IMR-90 (cell line): Measurements from ENCODE around the gene GBE1. TPM values are rescaled to one million over a fixed set of nuclear protein-coding genes. Genes with fewer than 3 reads are reported as not detected.
A peak's percentile ranks its signal among the peaks of the same experiment; 100 is the strongest.

Source experiments
- ATAC-seq: fragments of 200-7000 bp; cut with Tn5 transposase; 2 replicates; pipeline ENCODE4 v1.9.1; 2020; ENCODE audit warnings: low read depth, mild to moderate bottlenecking, moderate library complexity
- BruUV-seq: library from RNA; stranded (reverse); fragments of 400-500 nt; replicated peaks from 2 replicates; lab custom pipeline; 2021; lab: Mats Ljungman, UMichigan
- CTCF ChIA-PET: fragments of 300-600 bp; formaldehyde crosslinking; extraction: SDS; loops from one replicate; lab custom pipeline; 2021; ENCODE audit warnings: antibody characterized with exemption; lab: Yijun Ruan, JAX
- POLR2A ChIA-PET: fragments of 300-600 bp; sonication (Branson Sonifier 250); formaldehyde crosslinking; loops from one replicate; lab custom pipeline; 2022; ENCODE audit warnings: antibody characterized with exemption; ENCODE audit not compliant: unreplicated experiment; lab: Charles Lee
- DNase-seq: peaks from one replicate; pipeline ENCODE4 v3.0.0; 2013
- H2AFZ ChIP-seq: replicated peaks from 2 replicates; pipeline ENCODE3; 2013; ENCODE audit warnings: low read length, mild to moderate bottlenecking; ENCODE audit not compliant: poor library complexity
- H2AK5ac ChIP-seq: 2 replicates; pipeline ENCODE4 v1.6.1; 2013; ENCODE audit warnings: low read depth, low read length, inconsistent platforms
- H2AK9ac ChIP-seq: replicated peaks from 2 replicates; pipeline ENCODE3; 2013; ENCODE audit warnings: mild to moderate bottlenecking, low read depth, low read length, moderate library complexity; ENCODE audit not compliant: poor library complexity
- H2BK120ac ChIP-seq: 2 replicates; pipeline ENCODE4 v1.6.1; 2013; ENCODE audit warnings: low read depth, low read length, inconsistent platforms
- H2BK15ac ChIP-seq: 3 replicates; pipeline ENCODE4 v1.6.1; 2013; ENCODE audit warnings: low read depth, low read length, inconsistent platforms
- H2BK20ac ChIP-seq: 2 replicates; pipeline ENCODE4 v1.6.1; 2013; ENCODE audit warnings: low read depth, mild to moderate bottlenecking, inconsistent platforms, low read length, moderate library complexity
- H2BK5ac ChIP-seq: 2 replicates; pipeline ENCODE4 v1.6.1; 2013; ENCODE audit warnings: mild to moderate bottlenecking, low read depth, low read length, inconsistent platforms; ENCODE audit not compliant: poor library complexity, severe bottlenecking
- H3K14ac ChIP-seq: replicated peaks from 2 replicates; pipeline ENCODE4 v1.6.1; 2013; ENCODE audit warnings: low read depth, low read length, inconsistent platforms
- H3K18ac ChIP-seq: 2 replicates; pipeline ENCODE4 v1.6.1; 2013; ENCODE audit warnings: low read depth, low read length, control low read depth
- H3K23ac ChIP-seq: 2 replicates; pipeline ENCODE4 v1.6.1; 2013; ENCODE audit warnings: low read depth, low read length, inconsistent platforms
- H3K27ac ChIP-seq: 2 replicates; pipeline ENCODE4 v1.5.1; 2013; ENCODE audit warnings: mild to moderate bottlenecking, control low read depth, low read length; ENCODE audit not compliant: insufficient read depth
- H3K27me3 ChIP-seq: 2 replicates; pipeline ENCODE4 v1.6.1; 2013; ENCODE audit warnings: low read length; ENCODE audit not compliant: control insufficient read depth, insufficient read depth
- H3K36me3 ChIP-seq: 2 replicates; pipeline ENCODE4 v1.6.1; 2013; ENCODE audit warnings: low read length, mixed read lengths; ENCODE audit not compliant: control insufficient read depth, insufficient read depth
- H3K4ac ChIP-seq: 2 replicates; pipeline ENCODE4 v1.6.1; 2013; ENCODE audit warnings: low read depth, low read length, inconsistent platforms
- H3K4me1 ChIP-seq: 2 replicates; pipeline ENCODE4 v1.6.1; 2013; ENCODE audit warnings: low read length, mixed read lengths; ENCODE audit not compliant: control insufficient read depth, insufficient read depth
- H3K4me2 ChIP-seq: 2 replicates; pipeline ENCODE4 v1.6.1; 2013; ENCODE audit warnings: low read depth, mild to moderate bottlenecking, control low read depth, low read length, moderate library complexity
- H3K4me3 ChIP-seq: 2 replicates; pipeline ENCODE4 v1.5.1; 2013; ENCODE audit warnings: low read depth, mild to moderate bottlenecking, control low read depth, low read length, moderate library complexity; ENCODE audit not compliant: insufficient read depth
- H3K56ac ChIP-seq: 2 replicates; pipeline ENCODE4 v1.6.1; 2013; ENCODE audit warnings: low read length, inconsistent platforms; ENCODE audit not compliant: insufficient read depth; ENCODE audit errors: extremely low read depth
- H3K79me1 ChIP-seq, 2 experiments: 2 replicates each; pipeline ENCODE4 v1.6.1; 2013; ENCODE audit warnings: low read length in 2 of 2, inconsistent platforms in 1 of 2, low read depth in 1 of 2
- H3K9ac ChIP-seq: 2 replicates; pipeline ENCODE4 v1.6.1; 2013; ENCODE audit warnings: low read depth, low read length, control low read depth
- H3K9me1 ChIP-seq: 2 replicates; pipeline ENCODE4 v1.6.1; 2013; ENCODE audit warnings: low read length, inconsistent platforms; ENCODE audit not compliant: insufficient read depth
- H3K9me3 ChIP-seq: 2 replicates; pipeline ENCODE4 v1.6.1; 2013; ENCODE audit warnings: low read length; ENCODE audit not compliant: control insufficient read depth, insufficient read depth
- H4K20me1 ChIP-seq: 2 replicates; pipeline ENCODE4 v1.6.1; 2013; ENCODE audit warnings: low read length, inconsistent platforms; ENCODE audit not compliant: insufficient read depth
- H4K5ac ChIP-seq: 2 replicates; pipeline ENCODE4 v1.6.1; 2013; ENCODE audit warnings: mild to moderate bottlenecking, low read depth, low read length, control low read depth
- H4K8ac ChIP-seq, 2 experiments: 2 replicates each; pipeline ENCODE4 v1.6.1; 2013; ENCODE audit warnings: low read depth in 2 of 2, low read length in 2 of 2, control low read depth in 1 of 2, inconsistent platforms in 1 of 2
- H4K91ac ChIP-seq: 2 replicates; pipeline ENCODE4 v1.6.1; 2013; ENCODE audit warnings: low read depth, low read length, inconsistent platforms; ENCODE audit not compliant: insufficient read depth
- CEBPB ChIP-seq: IDR thresholded peaks from 2 replicates; pipeline ENCODE4 v1.6.1; 2012; ENCODE audit warnings: low read depth, low read length, improper control_type of control experiment
- CHD1 ChIP-seq: IDR thresholded peaks from 2 replicates; pipeline ENCODE4 v1.6.1; 2012; ENCODE audit warnings: low read depth, low read length, improper control_type of control experiment
- CTCF ChIP-seq: conservative IDR thresholded peaks from 2 replicates; pipeline ENCODE4 v1.5.1; 2012; ENCODE audit warnings: mild to moderate bottlenecking, low read depth, low read length, improper control_type of control experiment
- ELK1 ChIP-seq: fragments of 150-350 bp; IDR thresholded peaks from 2 replicates; pipeline ENCODE4 v1.6.1; 2016; ENCODE audit warnings: low read depth, mild to moderate bottlenecking, low read length, moderate library complexity, borderline replicate concordance
- FOS ChIP-seq: fragments of 150-350 bp; IDR thresholded peaks from 2 replicates; pipeline ENCODE4 v1.6.1; 2016; ENCODE audit warnings: low read depth, low read length
- MAFK ChIP-seq: IDR thresholded peaks from 2 replicates; pipeline ENCODE4 v1.6.1; 2012; ENCODE audit warnings: low read depth, low read length, improper control_type of control experiment
- MAZ ChIP-seq: IDR thresholded peaks from 2 replicates; pipeline ENCODE4 v1.6.1; 2012; ENCODE audit warnings: low read depth, mild to moderate bottlenecking, low read length, improper control_type of control experiment, moderate library complexity, borderline replicate concordance
- MXI1 ChIP-seq: IDR thresholded peaks from 2 replicates; pipeline ENCODE4 v1.6.1; 2012; ENCODE audit warnings: low read depth, mild to moderate bottlenecking, low read length, moderate library complexity, borderline replicate concordance
- NFE2L2 ChIP-seq: fragments of 150-350 bp; IDR thresholded peaks from 2 replicates; pipeline ENCODE4 v1.6.1; 2016; ENCODE audit warnings: low read depth, mild to moderate bottlenecking, low read length
- POLR2A ChIP-seq: IDR thresholded peaks from 2 replicates; pipeline ENCODE4 v1.6.1; 2012; ENCODE audit warnings: mild to moderate bottlenecking, low read depth, low read length
- RAD21 ChIP-seq: IDR thresholded peaks from 2 replicates; pipeline ENCODE4 v1.6.1; 2012; ENCODE audit warnings: low read length, improper control_type of control experiment
- RCOR1 ChIP-seq: IDR thresholded peaks from 2 replicates; pipeline ENCODE4 v1.6.1; 2012; ENCODE audit warnings: mild to moderate bottlenecking, low read length, improper control_type of control experiment; ENCODE audit not compliant: insufficient replicate concordance
- RFX5 ChIP-seq: IDR thresholded peaks from 2 replicates; pipeline ENCODE4 v1.8.0; 2012; ENCODE audit warnings: low read depth, mild to moderate bottlenecking, low read length, moderate library complexity
- SMC3 ChIP-seq: fragments of 150-350 bp; IDR thresholded peaks from 2 replicates; pipeline ENCODE4 v1.6.1; 2016; ENCODE audit warnings: low read depth, mild to moderate bottlenecking, antibody characterized with exemption, low read length, moderate library complexity
- WGBS, 2 experiments: methylation state at CpG; one replicate each; pipeline versions ENCODE4 v1.1.5 to v1.1.7; 2013; ENCODE audit warnings: missing lambda C conversion rate in 2 of 2; ENCODE audit not compliant: insufficient read length in 1 of 2; ENCODE audit errors: extremely low coverage in 2 of 2; 5-methylcytosine and 5-hydroxymethylcytosine counted together
- dilution Hi-C: fragments of 300-500 bp; cut with HindIII; formaldehyde crosslinking; loops from one replicate; pipeline ENCODE4 v1.14.3; 2018; ENCODE audit warnings: low sequenced_read_pairs; ENCODE audit not compliant: unreplicated experiment
- in situ Hi-C: fragments of 300-500 bp; cut with MboI; formaldehyde crosslinking; loops from 3 replicates; pipeline ENCODE4 v1.14.3; 2019; ENCODE audit warnings: low sequenced_read_pairs, inconsistent platforms, mixed read lengths
- intact Hi-C: fragments of 100-400 bp; cut with micrococcal nuclease; formaldehyde crosslinking; loops from 2 replicates; pipeline ENCODE4 v1.10.0; 2022
- polyA plus RNA-seq, 3 experiments: library from polyadenylated mRNA; depleted of rRNA; stranded (reverse); fragments of >200 nt; gene quantifications; 2 replicates each; pipeline ENCODE4 v1.2.3, GENCODE V29; 2012; ENCODE audit warnings: low replicate concordance in 1 of 3
- total RNA-seq: library from RNA; depleted of rRNA; stranded (reverse); fragments of >200 nt; gene quantifications from 2 replicates; pipeline ENCODE4 v1.2.3, GENCODE V29; 2012

Gene GBE1
- total and polyA plus RNA-seq, 2 of the 4 experiments (the other 2 are of a cell fraction), result 36.7 to 90.3 TPM

- no peak overlapping the region for H2BK120ac ChIP-seq
- no peak overlapping the region for H3K4ac ChIP-seq
- H4K91ac ChIP-seq, result no peak overlapping the region
- H2BK15ac ChIP-seq, result no peak overlapping the region
- H3K27me3 ChIP-seq, result no peaks in the 10 kb centered on the region
- no peak overlapping the region for H3K23ac ChIP-seq
- dilution Hi-C loops, result no loop called here
- no peak overlapping the region for H3K9ac ChIP-seq
- H3K18ac ChIP-seq, result no peak overlapping the region
- no peak overlapping the region for H3K56ac ChIP-seq
- no peak overlapping the region for H2AK5ac ChIP-seq
- no peaks in the 10 kb centered on the region for H3K9me3 ChIP-seq
- 0 out of 2 replicates have a peak, but pooled peaks cover 1% of the 10 kb centered on the region for H3K36me3 ChIP-seq
- ChIA-PET CTCF (no interaction called here), POLR2A (no interaction called here)
- no peaks in the 10 kb centered on the region for H3K4me1 ChIP-seq
- peak; percentile 6 for DNase-seq
- H3K9me1 ChIP-seq, result no peaks in the 10 kb centered on the region
- WGBS, 2 experiments, result no CpG with 5 or more reads among the region's 1 CpG
- ATAC-seq, result no peak
- intact Hi-C loops, result no loop called here
- in situ Hi-C loops, result no loop called here
- H2AK9ac ChIP-seq, result no peak overlapping the region
- TF ChIP-seq RFX5 (no peak), POLR2A (no peak), ELK1 (no peak), NFE2L2 (no peak), MAZ (no peak), MAFK (no peak), CTCF (no peak), RAD21 (no peak), SMC3 (no peak), MXI1 (no peak), RCOR1 (no peak), CHD1 (no peak), FOS (no peak), CEBPB (no peak)
- no peak overlapping the region for H3K14ac ChIP-seq
- no TSS peak for BruUV-seq
- H4K20me1 ChIP-seq, result no peaks in the 10 kb centered on the region
- H3K79me1 ChIP-seq, result no peaks in the 10 kb centered on the region
- H3K4me2 ChIP-seq, result no peak overlapping the region
- no peak overlapping the region for H2BK5ac ChIP-seq
- H4K5ac ChIP-seq, result no peak overlapping the region
- H2BK20ac ChIP-seq, result no peak overlapping the region
- H4K8ac ChIP-seq, result no peak overlapping the region
- H3K27ac ChIP-seq, result no peak overlapping the region
- no peak overlapping the region for H3K4me3 ChIP-seq
- H2AFZ ChIP-seq, result no peak overlapping the region
Measured at GRCh38 chr3:81516042-81516441, 245.4 kb downstream of the GBE1 start.
